SW 1271 (cell line): ENCODE data around the gene SPATA32.

Experiments
- DNase-seq, 2 experiments: peaks; one replicate each; lab custom pipeline; 2025; lab: John Stamatoyannopoulos, UW

Gene SPATA32

GRCh38 chr17:45246861-45247428, 14.9 kb downstream of the SPATA32 start:
- no peak for DNase-seq

- DNase-seq = no peak
These were observed 15.6 kb downstream of the SPATA32 start for GRCh38 chr17:45246338-45246737.

- DNase-seq = no peak
These were observed 16.9 kb downstream of the SPATA32 start for GRCh38 chr17:45244725-45245656.

GRCh38 chr17:45243750-45244149, 18.1 kb downstream of the SPATA32 start:
- no peak for DNase-seq

GRCh38 chr17:45242029-45242414, 19.9 kb downstream of the SPATA32 start:
- DNase-seq = no peak

- no peak for DNase-seq
These were observed 20.4 kb downstream of the SPATA32 start for GRCh38 chr17:45241328-45242028.

GRCh38 chr17:45240905-45241327, 21.0 kb downstream of the SPATA32 start:
- no peak for DNase-seq

- DNase-seq = no peak
These were observed 23.6 kb downstream of the SPATA32 start for GRCh38 chr17:45238155-45238774.

- no peak for DNase-seq
These were observed 24.2 kb downstream of the SPATA32 start for GRCh38 chr17:45237686-45238085.

- DNase-seq = no peak
These were observed 25.6 kb downstream of the SPATA32 start for GRCh38 chr17:45236282-45236606.

GRCh38 chr17:45235416-45236281, 26.2 kb downstream of the SPATA32 start:
- DNase-seq = peak in 1 of 2 experiments; percentile 56

- no peak for DNase-seq
These were observed 27.1 kb downstream of the SPATA32 start for GRCh38 chr17:45234641-45235415.

GRCh38 chr17:45233423-45233924, 28.4 kb downstream of the SPATA32 start:
- DNase-seq = no peak

- no peak for DNase-seq
These were observed 29.1 kb downstream of the SPATA32 start for GRCh38 chr17:45232514-45233422.

GRCh38 chr17:45231481-45232116, 30.3 kb downstream of the SPATA32 start:
- DNase-seq = peak in 1 of 2 experiments; percentile 24

GRCh38 chr17:45230787-45231480, 31.0 kb downstream of the SPATA32 start:
- no peak for DNase-seq

- no peak for DNase-seq
These were observed 31.5 kb downstream of the SPATA32 start for GRCh38 chr17:45230410-45230786.

- no peak for DNase-seq
These were observed 32.0 kb downstream of the SPATA32 start for GRCh38 chr17:45229681-45230409.
